Cardiac fibroblast (primary cell): ENCODE results near the gene IL12RB2.

Experiments used
- DNase-seq, 2 donors: peaks; one replicate each; pipeline versions ENCODE4 v3.0.0 to v3.0.0-alpha.2; 2010; ENCODE audit warnings: low read depth in 2 of 2
- H3K4me3 ChIP-seq, 2 donors: replicated peaks in 1 of 2; 1 replicate in 1 of 2; 2 replicates in 1 of 2; pipeline ENCODE4 v1.5.1; 2011; ENCODE audit warnings: low read depth in 2 of 2, low read length in 2 of 2, mild to moderate bottlenecking in 2 of 2, moderate library complexity in 1 of 2
- TF ChIP-seq, protein P1 (sequence below): IDR thresholded peaks from one replicate; pipeline ENCODE4 v1.5.1; 2011; ENCODE audit warnings: low read depth, mild to moderate bottlenecking, low read length, inconsistent platforms

The IL12RB2 gene

DNA sequence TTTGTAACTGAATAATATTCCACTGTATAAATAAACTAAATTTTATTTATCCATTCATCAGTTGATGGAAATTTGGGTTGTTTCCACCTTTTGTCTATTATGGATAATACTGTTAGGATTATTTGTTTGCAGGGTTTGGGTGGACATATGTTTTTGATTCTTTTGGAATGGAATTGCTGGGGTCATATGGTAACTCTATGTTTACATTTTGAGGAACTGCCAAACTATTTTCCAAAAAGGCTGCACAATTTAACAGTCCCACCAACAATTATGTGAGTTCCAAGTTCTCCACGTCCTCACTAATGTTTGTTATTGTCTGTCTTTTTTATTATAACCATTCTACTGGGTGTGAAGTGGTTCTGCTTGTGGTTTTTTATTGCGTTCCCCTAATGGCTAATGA, 126.8 kb downstream of the IL12RB2 start:
- no peak for DNase-seq
- H3K4me3 ChIP-seq = no peak overlapping the region
- TF ChIP-seq, protein P1, sequence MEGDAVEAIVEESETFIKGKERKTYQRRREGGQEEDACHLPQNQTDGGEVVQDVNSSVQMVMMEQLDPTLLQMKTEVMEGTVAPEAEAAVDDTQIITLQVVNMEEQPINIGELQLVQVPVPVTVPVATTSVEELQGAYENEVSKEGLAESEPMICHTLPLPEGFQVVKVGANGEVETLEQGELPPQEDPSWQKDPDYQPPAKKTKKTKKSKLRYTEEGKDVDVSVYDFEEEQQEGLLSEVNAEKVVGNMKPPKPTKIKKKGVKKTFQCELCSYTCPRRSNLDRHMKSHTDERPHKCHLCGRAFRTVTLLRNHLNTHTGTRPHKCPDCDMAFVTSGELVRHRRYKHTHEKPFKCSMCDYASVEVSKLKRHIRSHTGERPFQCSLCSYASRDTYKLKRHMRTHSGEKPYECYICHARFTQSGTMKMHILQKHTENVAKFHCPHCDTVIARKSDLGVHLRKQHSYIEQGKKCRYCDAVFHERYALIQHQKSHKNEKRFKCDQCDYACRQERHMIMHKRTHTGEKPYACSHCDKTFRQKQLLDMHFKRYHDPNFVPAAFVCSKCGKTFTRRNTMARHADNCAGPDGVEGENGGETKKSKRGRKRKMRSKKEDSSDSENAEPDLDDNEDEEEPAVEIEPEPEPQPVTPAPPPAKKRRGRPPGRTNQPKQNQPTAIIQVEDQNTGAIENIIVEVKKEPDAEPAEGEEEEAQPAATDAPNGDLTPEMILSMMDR = no peak

DNA sequence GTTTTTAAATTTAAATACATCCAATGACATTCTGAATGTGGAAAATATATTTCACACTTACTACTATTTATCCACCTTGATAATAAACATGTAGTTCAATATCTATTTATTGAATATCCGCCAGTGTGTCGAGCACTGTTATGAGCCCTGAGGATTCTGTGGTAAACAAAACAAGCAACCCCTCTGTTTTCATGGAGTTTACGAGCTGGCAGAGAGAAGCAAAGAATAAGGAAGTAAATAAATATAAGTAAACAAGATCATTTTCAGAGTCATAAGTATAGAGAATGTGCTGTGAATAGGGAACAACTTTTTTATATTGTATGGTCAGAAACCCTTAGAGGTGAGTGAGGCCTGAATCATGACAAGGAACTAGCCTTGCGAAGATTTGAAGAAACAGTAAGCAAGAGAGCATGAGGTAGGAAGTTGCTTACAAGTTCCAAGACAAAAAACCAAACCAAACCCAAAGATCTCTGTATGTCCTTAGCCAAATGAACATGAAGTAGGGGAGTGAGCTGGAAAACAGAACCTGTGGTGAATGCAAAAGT, 128.9 kb downstream of the IL12RB2 start:
- no peak for DNase-seq
- TF ChIP-seq, protein P1 = no peak
- H3K4me3 ChIP-seq = no peak overlapping the region

DNA sequence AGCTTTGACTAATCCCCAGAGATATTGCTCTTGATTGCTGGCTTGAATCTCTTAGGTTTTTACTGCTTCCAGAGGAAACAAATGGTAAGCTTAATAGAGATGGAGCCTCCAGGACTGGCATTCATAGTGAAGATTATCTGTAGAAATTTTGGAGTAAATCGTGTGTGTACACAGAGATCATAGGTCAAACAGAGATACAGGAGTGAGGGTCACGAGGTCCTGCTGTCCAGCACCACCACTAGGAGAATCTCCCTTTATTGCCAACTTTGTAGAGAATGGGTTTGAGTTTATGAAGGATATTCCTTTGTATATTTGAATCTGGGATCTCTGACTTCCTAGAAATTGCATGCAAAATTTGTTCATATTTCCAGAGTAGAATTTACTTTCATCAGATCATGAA, 130.3 kb downstream of the IL12RB2 start:
- H3K4me3 ChIP-seq = no peak overlapping the region
- TF ChIP-seq, protein P1 = no peak
- DNase-seq = no peak

DNA sequence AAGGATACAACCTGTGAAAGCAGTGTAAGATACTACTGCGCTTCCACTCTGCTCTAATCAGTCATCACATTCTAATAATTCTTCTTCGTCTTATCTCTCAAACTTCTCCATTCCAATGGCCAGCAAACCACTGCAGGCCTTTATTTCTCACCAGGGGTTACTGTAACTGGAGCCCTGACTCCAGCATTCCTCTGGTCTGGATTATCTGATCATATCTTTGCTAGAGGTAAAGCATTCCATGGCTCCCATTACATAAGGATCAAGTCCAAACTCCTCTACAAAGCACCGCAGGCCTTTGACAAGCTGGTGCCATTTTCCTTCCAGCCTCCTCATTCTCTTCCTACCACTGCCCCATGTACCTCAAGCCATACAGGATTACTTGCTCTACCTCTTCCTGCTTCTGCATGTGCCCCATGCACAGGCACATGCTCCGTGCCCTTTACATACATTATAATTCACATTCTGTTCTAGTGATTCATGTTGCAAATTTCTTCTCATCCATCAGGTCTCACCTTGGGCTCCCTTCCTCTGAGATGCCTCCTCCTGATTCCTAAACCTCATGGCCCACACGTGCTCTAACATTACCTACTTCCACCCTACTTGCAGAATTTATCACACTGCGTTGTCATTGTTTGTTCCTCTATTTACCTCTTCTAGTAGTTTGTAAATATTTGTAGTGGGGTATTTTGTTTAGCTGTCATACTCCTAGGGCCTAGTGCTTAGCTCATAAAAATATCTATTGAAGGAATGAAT, 131.8 kb downstream of the IL12RB2 start:
- TF ChIP-seq, protein P1 = no peak
- no peak for DNase-seq
- no peak overlapping the region for H3K4me3 ChIP-seq

DNA sequence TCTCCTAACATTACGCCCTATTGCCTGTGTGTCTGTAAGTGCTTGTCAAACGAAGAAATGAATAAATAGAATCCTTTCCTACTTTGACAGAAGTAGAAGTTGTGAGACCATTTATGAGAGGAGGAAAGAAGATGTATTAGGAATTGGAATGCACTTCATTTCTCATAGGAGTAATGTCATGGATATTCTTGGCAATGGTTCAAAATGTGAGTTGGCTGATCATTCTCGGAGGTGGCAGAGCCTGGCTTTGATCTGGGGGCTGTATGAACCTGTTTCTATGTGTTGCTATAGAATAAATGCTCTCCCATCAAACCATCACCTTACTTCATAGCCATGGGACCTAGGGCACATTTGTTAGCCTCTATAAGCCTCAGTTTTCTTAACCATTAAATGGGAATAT, 132.7 kb downstream of the IL12RB2 start:
- peak in 1 of 2 donors; percentile 32 for DNase-seq
- no peak overlapping the region for H3K4me3 ChIP-seq
- TF ChIP-seq, protein P1 = no peak

DNA sequence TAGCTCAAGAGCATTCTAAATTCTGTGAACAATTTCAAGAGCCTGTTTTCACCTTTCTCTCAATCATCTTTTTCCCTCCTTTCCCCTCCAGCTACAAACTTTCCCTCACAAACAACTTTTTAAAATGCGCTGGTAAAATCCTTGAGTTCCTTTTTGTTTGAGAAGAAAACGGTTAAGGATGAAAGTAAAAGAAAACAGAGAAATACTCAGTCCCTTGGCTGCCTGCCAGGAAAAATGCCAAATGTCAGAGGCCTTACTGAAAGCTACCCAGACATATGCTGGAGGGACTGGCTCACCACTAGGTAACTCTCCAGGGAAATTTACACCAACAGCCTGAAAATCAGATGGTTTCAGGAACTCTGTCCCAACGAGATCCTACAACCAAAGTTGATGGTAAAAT, 133.5 kb downstream of the IL12RB2 start:
- peak; percentile 70 to 71 for DNase-seq
- TF ChIP-seq, protein P1 = no peak
- H3K4me3 ChIP-seq = no peak overlapping the region
